Measurements from ENCODE around the gene FAAH.

The FAAH gene

GRCh38 chr1:46423574-46424240 is 29.6 kb downstream of the FAAH start:
- no peak for DNase-seq

- no peak for DNase-seq
These were observed 30.6 kb downstream of the FAAH start for GRCh38 chr1:46424730-46425129.

- no peak for DNase-seq
These were observed 31.6 kb downstream of the FAAH start for GRCh38 chr1:46425726-46426125.

GRCh38 chr1:46427541-46427940 is 33.4 kb downstream of the FAAH start:
- no peak for DNase-seq

- DNase-seq: no peak
These were observed 35.3 kb downstream of the FAAH start for GRCh38 chr1:46429436-46429835.

- DNase-seq: no peak
These were observed 37.6 kb downstream of the FAAH start for GRCh38 chr1:46431695-46432094.

- no peak for DNase-seq
These were observed 38.7 kb downstream of the FAAH start for GRCh38 chr1:46432781-46433327.

GRCh38 chr1:46434358-46434757 is 40.2 kb downstream of the FAAH start:
- DNase-seq: no peak

GRCh38 chr1:46436844-46437243 is 42.7 kb downstream of the FAAH start:
- no peak for DNase-seq

GRCh38 chr1:46437723-46438122 is 43.6 kb downstream of the FAAH start:
- no peak for DNase-seq

- DNase-seq: no peak
These were observed 44.2 kb downstream of the FAAH start for GRCh38 chr1:46438346-46438745.

- DNase-seq: no peak
These were observed 46.4 kb downstream of the FAAH start for GRCh38 chr1:46440478-46440877.

GRCh38 chr1:46442317-46443161 is 48.4 kb downstream of the FAAH start:
- peak; percentile 71 to 80 for DNase-seq

GRCh38 chr1:46444466-46444865 is 50.3 kb downstream of the FAAH start:
- no peak for DNase-seq

GRCh38 chr1:46445773-46446256 is 51.7 kb downstream of the FAAH start:
- no peak for DNase-seq

GRCh38 chr1:46446646-46447498 is 52.8 kb downstream of the FAAH start:
- DNase-seq: peak; percentile 69 to 72

- DNase-seq: no peak
These were observed 53.5 kb downstream of the FAAH start for GRCh38 chr1:46447499-46448108.

- DNase-seq: no peak
These were observed 54.2 kb downstream of the FAAH start for GRCh38 chr1:46448109-46448911.

- no peak for DNase-seq
These were observed 55.4 kb downstream of the FAAH start for GRCh38 chr1:46449223-46450159.

- no peak for DNase-seq
These were observed 56.0 kb downstream of the FAAH start for GRCh38 chr1:46450160-46450517.

Data from Kasumi-1 (cell line).